ENCODE results near the gene TRAFD1. TPM values are rescaled to one million over a fixed set of nuclear protein-coding genes. Genes with fewer than 3 reads are reported as not detected.

The TRAFD1 gene
- total RNA-seq, 1 donor from 2014 or later = 46.7 TPM

DNA sequence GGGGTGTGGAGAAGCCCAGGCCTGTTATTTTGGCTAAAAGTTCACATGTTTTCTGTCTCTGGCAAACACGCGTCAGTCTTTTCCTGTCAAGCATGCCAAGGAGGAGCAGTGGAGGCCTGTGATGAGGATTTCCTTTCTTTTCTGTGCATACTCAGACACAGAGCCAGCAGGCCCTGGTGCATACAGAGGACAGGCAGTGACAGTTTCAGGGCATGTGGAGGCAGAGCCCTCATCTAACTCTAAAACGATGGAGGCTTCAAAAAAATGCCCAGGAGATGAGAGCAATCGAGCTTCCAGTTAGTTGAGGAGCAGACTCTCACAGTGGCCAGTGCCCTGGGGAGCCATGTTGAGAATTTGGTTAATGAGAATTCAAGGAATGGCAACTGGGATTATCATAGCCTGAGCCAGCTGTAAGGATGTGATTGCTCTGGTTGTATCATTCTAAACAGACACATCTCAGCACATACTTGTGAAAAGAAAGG lies 66.5 kb downstream of the TRAFD1 start:
- no peak overlapping the region for H3K27ac Mint-ChIP-seq
- H3K36me3 Mint-ChIP-seq (ENCODE audit: low read depth) = peaks cover 9% of the 10 kb centered on the region
- no peaks in the 10 kb centered on the region for H3K4me1 Mint-ChIP-seq (ENCODE audit: low read depth)
- intact Hi-C loops (cut with micrococcal nuclease) = loop anchor here (10.0 kb wide), 1 partner anchor 247 kb away; no protein-coding TSS in a partner anchor
- H3K4me3 Mint-ChIP-seq = no peak overlapping the region
- H3K9me3 Mint-ChIP-seq = no peaks in the 10 kb centered on the region
- H3K27me3 Mint-ChIP-seq (ENCODE audit: insufficient read depth) = no peaks in the 10 kb centered on the region
- no peak for DNase-seq (ENCODE audit: low spot score)

DNA sequence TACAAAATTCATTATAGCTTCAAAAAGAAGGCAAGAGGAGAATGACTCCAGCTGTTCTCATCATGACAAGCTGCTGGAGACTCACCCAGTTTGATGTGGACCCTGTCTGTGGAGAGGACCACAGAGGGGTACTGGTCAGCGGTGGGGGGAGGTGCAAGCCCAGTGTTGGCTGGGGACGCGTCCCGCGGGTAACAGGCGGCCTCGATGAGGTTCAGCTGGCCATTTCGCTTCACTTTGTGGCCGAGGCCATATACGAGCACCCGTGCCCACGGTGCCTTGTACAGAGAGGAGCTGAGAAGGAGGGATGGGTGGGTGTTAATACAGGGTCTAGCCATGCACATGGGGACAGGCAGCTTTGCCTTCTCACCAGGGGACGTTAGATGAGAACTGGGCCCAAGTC lies 67.1 kb downstream of the TRAFD1 start:
- no peak for DNase-seq (ENCODE audit: low spot score)
- Mint-ChIP-seq H3K4me3 (no peak overlapping the region), H3K9me3 (no peaks in the 10 kb centered on the region), H3K27me3 (ENCODE audit: insufficient read depth) (no peaks in the 10 kb centered on the region), H3K36me3 (ENCODE audit: low read depth) (peaks cover 9% of the 10 kb centered on the region), H3K27ac (no peak overlapping the region), H3K4me1 (ENCODE audit: low read depth) (no peaks in the 10 kb centered on the region)
- intact Hi-C loops (cut with micrococcal nuclease) = loop anchor here (10.0 kb wide), 1 partner anchor 248 kb away; no protein-coding TSS in a partner anchor

DNA sequence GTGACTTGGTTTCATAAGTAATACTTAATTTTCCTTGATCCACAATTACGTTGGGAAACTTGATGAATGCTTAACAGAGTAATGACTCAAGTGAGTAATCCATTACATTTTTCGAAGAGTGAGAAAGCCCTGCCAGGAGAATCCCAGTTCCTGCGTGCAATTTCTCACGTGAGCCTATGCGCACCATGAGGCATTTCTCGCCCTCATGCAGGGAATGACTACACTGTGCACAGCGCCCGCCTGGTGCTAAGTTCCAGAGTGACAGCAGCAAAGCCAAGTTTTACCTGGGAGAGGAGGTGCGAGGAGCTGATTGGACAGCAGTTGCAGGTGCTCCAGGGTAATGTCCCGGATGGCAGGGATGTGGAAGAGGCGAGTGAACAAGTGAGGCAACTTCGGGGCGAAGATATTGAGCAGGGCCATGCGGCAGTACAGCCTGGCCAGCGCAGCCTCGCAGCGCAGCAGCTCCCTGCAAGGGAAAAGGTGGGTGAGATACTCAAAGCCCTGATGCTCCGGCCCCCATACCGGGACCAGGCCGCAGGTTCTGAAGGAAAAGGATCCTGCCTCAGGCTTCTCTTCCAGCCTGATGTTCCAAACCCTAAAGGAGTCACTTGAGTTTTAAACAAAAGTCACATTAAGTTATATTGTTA lies 69.4 kb downstream of the TRAFD1 start:
- H3K4me3 Mint-ChIP-seq = no peak overlapping the region
- H3K4me1 Mint-ChIP-seq (ENCODE audit: low read depth) = no peaks in the 10 kb centered on the region
- no peaks in the 10 kb centered on the region for H3K9me3 Mint-ChIP-seq
- peaks cover 17% of the 10 kb centered on the region for H3K36me3 Mint-ChIP-seq (ENCODE audit: low read depth)
- intact Hi-C loops (cut with micrococcal nuclease) = loop anchor here (10.0 kb wide), 1 partner anchor 250 kb away; no protein-coding TSS in a partner anchor
- H3K27ac Mint-ChIP-seq = no peak overlapping the region
- DNase-seq (ENCODE audit: low spot score) = no peak
- H3K27me3 Mint-ChIP-seq (ENCODE audit: insufficient read depth) = no peaks in the 10 kb centered on the region

DNA sequence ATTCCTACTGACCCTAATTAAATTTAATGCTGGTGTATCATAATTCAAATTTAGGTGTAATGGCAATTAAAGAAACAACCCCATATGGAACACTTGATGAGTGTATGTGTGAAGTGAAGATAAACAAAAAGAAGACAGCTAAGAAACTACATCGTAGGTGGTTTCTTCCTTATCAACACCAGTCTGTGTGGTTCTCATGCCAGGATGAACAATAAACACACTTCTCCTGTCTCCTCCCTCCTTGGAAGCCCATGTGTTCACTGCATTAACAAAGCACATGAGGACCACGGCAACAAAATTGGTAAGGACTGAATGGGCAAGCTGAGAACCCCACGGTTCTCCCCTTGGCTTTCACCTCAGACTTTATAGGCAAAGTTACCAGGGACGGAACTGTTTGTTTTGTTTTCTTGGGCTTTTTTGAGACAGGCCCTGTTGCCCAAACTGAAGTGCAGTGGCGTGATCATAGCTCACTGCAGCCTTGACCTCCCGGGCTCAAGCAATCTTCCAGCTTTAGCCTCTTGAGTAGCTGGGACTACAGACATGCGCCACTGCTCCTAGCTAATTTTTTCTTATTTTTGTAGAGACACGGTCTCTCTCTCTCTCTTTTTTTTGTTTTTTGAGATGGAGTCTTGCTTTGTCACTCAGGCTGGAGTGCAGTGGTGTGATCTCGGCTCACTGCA lies 71.0 kb downstream of the TRAFD1 start:
- H3K9me3 Mint-ChIP-seq = no peaks in the 10 kb centered on the region
- no peaks in the 10 kb centered on the region for H3K27me3 Mint-ChIP-seq (ENCODE audit: insufficient read depth)
- no peak for DNase-seq (ENCODE audit: low spot score)
- no peak overlapping the region for H3K27ac Mint-ChIP-seq
- peaks cover 23% of the 10 kb centered on the region for H3K36me3 Mint-ChIP-seq (ENCODE audit: low read depth)
- H3K4me3 Mint-ChIP-seq = no peak overlapping the region
- no peaks in the 10 kb centered on the region for H3K4me1 Mint-ChIP-seq (ENCODE audit: low read depth)
- intact Hi-C loops (cut with micrococcal nuclease) = loop anchor here (10.0 kb wide), 1 partner anchor 252 kb away; no protein-coding TSS in a partner anchor

DNA sequence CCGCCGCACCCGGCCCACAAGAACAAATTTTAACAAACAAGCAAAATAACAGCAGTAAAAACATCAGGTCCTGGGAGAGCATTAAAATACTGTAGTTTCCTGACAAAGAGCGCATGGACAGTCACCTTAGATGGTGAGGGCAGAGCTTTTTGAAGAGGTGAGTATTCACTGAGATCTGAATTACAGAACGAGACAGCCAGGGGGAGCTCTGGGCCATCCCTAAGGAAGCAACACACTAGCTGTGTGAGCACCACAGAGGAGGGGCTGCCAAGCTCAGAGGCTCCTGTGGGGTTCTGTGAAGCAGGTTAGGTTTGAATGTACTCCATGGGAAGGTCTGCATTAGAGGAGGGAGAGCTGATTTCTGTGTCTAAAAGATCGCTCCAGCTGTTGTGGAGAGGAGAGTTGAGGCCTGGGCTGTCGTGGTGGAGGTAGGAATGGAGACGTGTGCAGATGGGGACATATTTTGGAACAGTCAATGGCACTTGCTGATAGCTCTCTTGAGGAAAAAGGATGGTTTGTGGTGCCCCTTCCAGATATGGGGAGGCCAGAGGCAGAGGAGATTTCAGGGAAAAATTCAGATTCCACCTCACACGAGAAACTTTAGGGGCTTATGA lies 72.9 kb downstream of the TRAFD1 start:
- no peaks in the 10 kb centered on the region for H3K9me3 Mint-ChIP-seq

DNA sequence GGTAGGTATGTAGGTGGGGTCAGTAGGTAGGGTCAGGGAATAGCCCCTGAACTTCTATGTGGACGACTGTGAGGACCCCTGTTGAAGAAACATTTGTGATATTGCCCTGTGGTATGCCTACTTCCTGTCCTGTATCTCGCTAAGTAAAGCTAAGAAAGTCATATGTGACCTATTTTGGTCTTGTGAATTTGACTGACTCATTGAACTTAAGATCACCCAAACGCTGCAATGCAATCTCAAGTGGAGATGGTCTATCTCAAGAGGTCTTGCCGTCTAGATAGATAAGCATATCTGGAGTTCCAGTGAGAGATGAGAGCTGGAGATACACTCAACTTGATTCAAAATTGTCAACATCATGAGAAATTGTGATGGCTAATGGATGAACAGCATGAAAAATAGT lies 73.8 kb downstream of the TRAFD1 start:
- DNase-seq (ENCODE audit: low spot score) = no peak
- H3K9me3 Mint-ChIP-seq = no peaks in the 10 kb centered on the region
- H3K36me3 Mint-ChIP-seq (ENCODE audit: low read depth) = peaks cover 23% of the 10 kb centered on the region
- H3K27me3 Mint-ChIP-seq (ENCODE audit: insufficient read depth) = no peaks in the 10 kb centered on the region
- H3K4me1 Mint-ChIP-seq (ENCODE audit: low read depth) = no peaks in the 10 kb centered on the region
- intact Hi-C loops (cut with micrococcal nuclease) = loop anchor here (10.0 kb wide), 1 partner anchor 254 kb away; no protein-coding TSS in a partner anchor
- no peak overlapping the region for H3K4me3 Mint-ChIP-seq
- H3K27ac Mint-ChIP-seq = no peak overlapping the region

More for the DNA sequence above, 72.9 kb downstream of the TRAFD1 start:
- Mint-ChIP-seq H3K4me1 (ENCODE audit: low read depth) (no peaks in the 10 kb centered on the region), H3K4me3 (no peak overlapping the region), H3K27me3 (ENCODE audit: insufficient read depth) (no peaks in the 10 kb centered on the region), H3K27ac (no peak overlapping the region), H3K36me3 (ENCODE audit: low read depth) (peaks cover 20% of the 10 kb centered on the region)
- peak; percentile 31 for DNase-seq (ENCODE audit: low spot score)
- intact Hi-C loops (cut with micrococcal nuclease) = loop anchor here (1.0 to 10.0 kb wide), 3 partner anchors 189 to 253 kb away; partner anchors contain the start of gene RPL6

Other genes with a start within 250 kb of the TRAFD1 start
- gene TMEM116, start 112.4 kb upstream of the TRAFD1 start, total RNA-seq = 10.6 and 11.0 TPM in 2 replicates
- 60.9 and 62.5 TPM in 2 replicates for gene ERP29, start 112.1 kb upstream of the TRAFD1 start, total RNA-seq
- 52.2 and 58.1 TPM in 2 replicates for gene NAA25, start 16.8 kb upstream of the TRAFD1 start, total RNA-seq